ENCODE measurements around the gene ZNF587B.
"Not testable (repeated sequence)": the region's sequence is repeated elsewhere in the genome, so short reads cannot be mapped to it uniquely, and the experiment has no call there.

The ZNF587B gene

DNA sequence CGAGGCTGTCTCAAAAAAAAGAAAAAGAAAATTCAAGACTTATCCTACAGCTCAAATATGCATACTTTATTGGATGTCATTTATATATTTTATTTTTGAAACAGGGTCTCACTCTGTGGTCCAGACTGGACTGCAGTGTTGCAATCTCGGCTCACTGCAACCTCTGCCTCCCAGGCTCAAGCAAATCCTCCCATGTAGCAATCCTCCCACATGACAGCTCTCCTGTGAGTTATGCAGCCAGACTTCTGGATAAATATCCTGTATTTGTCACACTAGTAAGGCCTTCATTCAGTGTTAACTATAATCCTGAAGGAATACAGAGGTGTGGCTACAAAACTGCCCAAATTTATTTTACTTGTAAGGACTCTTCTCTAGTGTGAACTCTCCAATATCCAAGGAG lies 22.6 kb upstream of the ZNF587B start:
- peaks cover 7% of the 10 kb centered on the region for H3K4me1 ChIP-seq (ENCODE audit: control insufficient read depth, low read length)
- H3K4me2 ChIP-seq (ENCODE audit: low read length): no peak overlapping the region
- H4K20me1 ChIP-seq (ENCODE audit: control insufficient read depth, insufficient read depth, low read depth, low read length): no peaks in the 10 kb centered on the region
- no peaks in the 10 kb centered on the region for H3K9me2 ChIP-seq (replicated peaks; ENCODE audit: control insufficient read depth, low read length)
- no peaks in the 10 kb centered on the region; the same call in 1 of the 2 replicates for H3K9me3 ChIP-seq (ENCODE audit: control insufficient read depth, insufficient read depth, low read length)
- H3F3A ChIP-seq (ENCODE audit: control insufficient read depth, insufficient read depth): no peaks in the 10 kb centered on the region
- no peaks in the 10 kb centered on the region for H3K27me3 ChIP-seq (ENCODE audit: control insufficient read depth, low read length)
- peaks cover 32% of the 10 kb centered on the region for H3K36me3 ChIP-seq (ENCODE audit: control insufficient read depth, low read length)
- H3K4me3 ChIP-seq (ENCODE audit: low read length): no peak overlapping the region
- peaks cover under 1% of the 10 kb centered on the region; the same call in 1 of the 2 replicates for H3K79me2 ChIP-seq (ENCODE audit: control insufficient read depth, low read length)
- TF ChIP-seq EZH2phosphoT487 (IDR thresholded peaks at IDR 0.05; ENCODE audit: borderline replicate concordance, low read length): no peak
- TF ChIP-seq, protein P1, sequence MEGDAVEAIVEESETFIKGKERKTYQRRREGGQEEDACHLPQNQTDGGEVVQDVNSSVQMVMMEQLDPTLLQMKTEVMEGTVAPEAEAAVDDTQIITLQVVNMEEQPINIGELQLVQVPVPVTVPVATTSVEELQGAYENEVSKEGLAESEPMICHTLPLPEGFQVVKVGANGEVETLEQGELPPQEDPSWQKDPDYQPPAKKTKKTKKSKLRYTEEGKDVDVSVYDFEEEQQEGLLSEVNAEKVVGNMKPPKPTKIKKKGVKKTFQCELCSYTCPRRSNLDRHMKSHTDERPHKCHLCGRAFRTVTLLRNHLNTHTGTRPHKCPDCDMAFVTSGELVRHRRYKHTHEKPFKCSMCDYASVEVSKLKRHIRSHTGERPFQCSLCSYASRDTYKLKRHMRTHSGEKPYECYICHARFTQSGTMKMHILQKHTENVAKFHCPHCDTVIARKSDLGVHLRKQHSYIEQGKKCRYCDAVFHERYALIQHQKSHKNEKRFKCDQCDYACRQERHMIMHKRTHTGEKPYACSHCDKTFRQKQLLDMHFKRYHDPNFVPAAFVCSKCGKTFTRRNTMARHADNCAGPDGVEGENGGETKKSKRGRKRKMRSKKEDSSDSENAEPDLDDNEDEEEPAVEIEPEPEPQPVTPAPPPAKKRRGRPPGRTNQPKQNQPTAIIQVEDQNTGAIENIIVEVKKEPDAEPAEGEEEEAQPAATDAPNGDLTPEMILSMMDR (IDR thresholded peaks at IDR 0.05; ENCODE audit: low read depth, low read length, poor library complexity, severe bottlenecking): no peak
- no peak overlapping the region for H3K27ac ChIP-seq (ENCODE audit: low read depth, low read length)

DNA sequence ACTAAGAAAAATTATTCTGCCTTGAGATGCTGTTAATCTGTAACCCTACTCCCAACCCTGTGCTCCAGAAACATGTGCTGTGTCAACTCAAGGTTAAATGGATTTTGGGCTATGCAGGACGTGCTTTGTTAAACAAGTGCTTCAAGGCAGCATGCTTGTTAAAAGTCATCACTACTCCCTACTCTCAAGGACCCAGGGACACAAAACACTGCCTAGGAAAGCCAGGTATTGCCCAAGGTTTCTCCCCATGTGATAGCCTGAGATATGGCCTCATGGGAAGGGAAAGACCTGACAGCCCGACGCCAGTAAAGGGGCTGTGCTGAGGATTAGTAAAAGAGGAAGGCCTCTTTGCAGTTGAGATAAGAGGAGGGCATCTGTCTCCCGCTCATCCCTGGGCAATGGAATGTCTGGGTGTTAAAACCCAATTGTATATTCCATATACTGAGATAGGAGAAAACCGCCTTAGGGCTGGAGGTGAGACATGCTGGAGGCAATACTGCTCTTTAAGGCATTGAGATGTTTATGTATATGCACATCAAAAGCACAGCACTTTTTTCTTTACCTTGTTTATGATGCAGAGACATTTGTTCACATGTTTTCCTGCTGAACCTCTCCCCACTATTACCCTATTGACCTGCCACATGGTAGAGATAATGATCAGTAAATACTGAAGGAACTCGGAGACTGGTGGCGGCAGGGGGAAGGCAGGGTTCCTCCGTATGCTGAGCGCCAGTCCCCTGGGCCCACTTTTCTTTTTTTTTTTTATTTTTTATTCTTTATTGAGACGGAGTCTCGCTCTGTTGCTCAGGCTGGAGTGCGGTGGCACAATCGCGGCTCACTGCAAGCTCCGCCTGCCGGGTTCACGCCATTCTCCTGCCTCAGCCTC lies 19.4 kb upstream of the ZNF587B start:
- not testable (repeated sequence) for H3K9me3 ChIP-seq (ENCODE audit: control insufficient read depth, insufficient read depth, low read length); H3K4me3 ChIP-seq (ENCODE audit: low read length); H3K9me2 ChIP-seq (replicated peaks; ENCODE audit: control insufficient read depth, low read length); H3K27me3 ChIP-seq (ENCODE audit: control insufficient read depth, low read length); H4K20me1 ChIP-seq (ENCODE audit: control insufficient read depth, insufficient read depth, low read depth, low read length); H3F3A ChIP-seq (ENCODE audit: control insufficient read depth, insufficient read depth); H3K4me2 ChIP-seq (ENCODE audit: low read length); H3K27ac ChIP-seq (ENCODE audit: low read depth, low read length)
- Histone ChIP-seq H3K79me2 (ENCODE audit: control insufficient read depth, low read length) (peaks cover 16% of the 10 kb centered on the region), H3K4me1 (ENCODE audit: control insufficient read depth, low read length) (peaks cover 23% of the 10 kb centered on the region), H3K36me3 (ENCODE audit: control insufficient read depth, low read length) (peaks cover 37% of the 10 kb centered on the region)

DNA sequence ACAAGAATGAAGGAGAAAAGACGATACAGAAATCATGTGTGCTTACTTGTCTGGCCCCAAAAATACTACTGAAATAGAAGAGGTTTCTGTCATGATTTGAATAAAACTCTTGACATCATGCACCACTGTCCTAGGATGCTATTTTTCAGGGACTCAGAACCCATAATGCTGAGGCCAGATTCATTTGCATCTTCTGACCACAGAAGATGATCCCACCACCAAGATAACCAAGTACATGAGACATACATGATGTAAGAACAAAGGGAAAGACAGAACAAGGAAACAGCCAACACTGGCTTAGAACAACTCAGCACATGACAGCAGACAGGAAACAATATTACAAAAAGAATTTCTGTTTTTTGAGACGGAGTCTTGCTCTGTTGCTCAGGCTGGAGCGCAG lies 17.9 kb upstream of the ZNF587B start:
- no peaks in the 10 kb centered on the region for H4K20me1 ChIP-seq (ENCODE audit: control insufficient read depth, insufficient read depth, low read depth, low read length)
- H3K4me3 ChIP-seq (ENCODE audit: low read length): peak overlapping the region; percentile 20
- no peaks in the 10 kb centered on the region for H3K27me3 ChIP-seq (ENCODE audit: control insufficient read depth, low read length)
- peak overlapping the region; percentile 45 for H3K4me2 ChIP-seq (ENCODE audit: low read length)
- no peak for TF ChIP-seq EZH2phosphoT487 (IDR thresholded peaks at IDR 0.05; ENCODE audit: borderline replicate concordance, low read length)
- TF ChIP-seq, protein P1 (IDR thresholded peaks at IDR 0.05; ENCODE audit: low read depth, low read length, poor library complexity, severe bottlenecking): no peak
- H3F3A ChIP-seq (ENCODE audit: control insufficient read depth, insufficient read depth): no peaks in the 10 kb centered on the region
- peaks cover 23% of the 10 kb centered on the region for H3K4me1 ChIP-seq (ENCODE audit: control insufficient read depth, low read length)
- peaks cover 16% of the 10 kb centered on the region for H3K79me2 ChIP-seq (ENCODE audit: control insufficient read depth, low read length)
- H3K27ac ChIP-seq (ENCODE audit: low read depth, low read length): no peak overlapping the region
- peaks cover 37% of the 10 kb centered on the region for H3K36me3 ChIP-seq (ENCODE audit: control insufficient read depth, low read length)
- H3K9me3 ChIP-seq (ENCODE audit: control insufficient read depth, insufficient read depth, low read length): no peaks in the 10 kb centered on the region; the same call in 1 of the 2 replicates
- no peaks in the 10 kb centered on the region for H3K9me2 ChIP-seq (replicated peaks; ENCODE audit: control insufficient read depth, low read length)

DNA sequence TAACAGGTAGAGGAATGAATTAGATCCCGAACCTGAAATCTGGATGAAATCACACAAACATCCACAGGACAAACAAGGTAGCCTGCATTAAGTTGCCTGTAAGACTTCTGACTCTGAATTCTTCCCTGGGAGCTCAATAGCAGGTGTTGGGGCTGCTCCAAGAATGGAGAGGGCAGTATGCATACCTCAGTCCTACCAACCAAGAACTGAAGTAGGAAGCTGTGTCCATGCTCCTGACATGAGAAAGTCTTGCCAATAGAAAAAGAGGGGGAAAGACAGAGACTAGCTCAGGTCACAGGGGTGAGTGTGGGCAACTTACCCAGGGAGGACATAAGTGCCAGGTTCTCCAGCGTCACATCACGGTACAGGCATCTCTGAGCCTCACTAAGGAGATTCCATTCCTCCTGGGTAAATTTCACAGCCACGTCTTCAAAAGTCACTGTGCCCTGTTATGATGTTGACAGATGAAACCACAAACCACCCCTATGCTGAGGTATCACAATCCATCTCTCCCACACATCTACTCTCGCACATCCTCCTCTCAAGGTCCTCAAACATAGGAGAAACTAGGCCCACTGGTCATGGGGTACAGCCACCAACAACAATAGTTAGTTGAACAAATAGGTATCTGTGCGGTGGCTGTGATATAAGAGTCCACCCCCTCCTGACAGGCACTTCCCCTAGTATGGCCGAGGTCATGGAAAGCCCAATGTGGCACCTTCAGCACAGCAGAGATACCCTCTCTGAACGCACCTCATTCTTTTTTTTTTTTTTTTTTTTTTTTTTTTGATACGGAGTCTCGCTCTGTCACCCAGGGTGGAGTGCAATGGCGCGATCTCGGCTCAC lies 16.9 kb upstream of the ZNF587B start:
- H3K4me3 ChIP-seq (ENCODE audit: low read length): peak overlapping the region; percentile 78
- peaks cover 16% of the 10 kb centered on the region for H3K79me2 ChIP-seq (ENCODE audit: control insufficient read depth, low read length)
- not testable (repeated sequence) for H3K27ac ChIP-seq (ENCODE audit: low read depth, low read length); H4K20me1 ChIP-seq (ENCODE audit: control insufficient read depth, insufficient read depth, low read depth, low read length); H3K27me3 ChIP-seq (ENCODE audit: control insufficient read depth, low read length); H3K9me3 ChIP-seq (ENCODE audit: control insufficient read depth, insufficient read depth, low read length); H3K9me2 ChIP-seq (replicated peaks; ENCODE audit: control insufficient read depth, low read length); H3F3A ChIP-seq (ENCODE audit: control insufficient read depth, insufficient read depth)
- peaks cover 30% of the 10 kb centered on the region for H3K36me3 ChIP-seq (ENCODE audit: control insufficient read depth, low read length)
- peaks cover 23% of the 10 kb centered on the region for H3K4me1 ChIP-seq (ENCODE audit: control insufficient read depth, low read length)
- H3K4me2 ChIP-seq (ENCODE audit: low read length): peak overlapping the region; percentile 72

All from DOHH2 (cell line).